Loucy (cell line): ENCODE measurements around the gene BEND7.

Experiments used
- H2AFZ ChIP-seq: fragments of 200-600 bp; sonication (generic); 2 replicates; pipeline ENCODE4 v1.6.0; 2016; ENCODE audit warnings: antibody characterized with exemption, mild to moderate bottlenecking, low read length, moderate library complexity
- H3F3A ChIP-seq: fragments of 200-600 bp; 2 replicates; pipeline ENCODE4 v1.6.0; 2016; ENCODE audit warnings: antibody characterized with exemption, low read depth, mild to moderate bottlenecking
- H3K27me3 ChIP-seq: fragments of 200-600 bp; sonication (generic); 2 replicates; pipeline ENCODE4 v1.6.1; 2014; ENCODE audit warnings: low read length, mild to moderate bottlenecking; ENCODE audit not compliant: insufficient read depth, poor library complexity, severe bottlenecking
- H3K36me3 ChIP-seq: fragments of 200-600 bp; sonication (generic); 2 replicates; pipeline ENCODE4 v1.6.1; 2016; ENCODE audit warnings: low read length; ENCODE audit not compliant: insufficient read depth
- H3K4me1 ChIP-seq: fragments of 200-600 bp; sonication (generic); 2 replicates; pipeline ENCODE4 v1.5.1; 2014; ENCODE audit warnings: low read length, mild to moderate bottlenecking; ENCODE audit not compliant: insufficient read depth, poor library complexity, severe bottlenecking
- H3K4me2 ChIP-seq: fragments of 200-600 bp; sonication (generic); 2 replicates; pipeline ENCODE4 v1.6.0; 2014; ENCODE audit warnings: antibody characterized with exemption, low read length, low read depth, mild to moderate bottlenecking; ENCODE audit not compliant: poor library complexity, severe bottlenecking
- H3K4me3 ChIP-seq: fragments of 200-600 bp; sonication (generic); 2 replicates; pipeline ENCODE4 v1.5.1; 2014; ENCODE audit warnings: low read length, mild to moderate bottlenecking, mixed read lengths; ENCODE audit not compliant: poor library complexity, severe bottlenecking
- H3K79me2 ChIP-seq: fragments of 200-600 bp; sonication (generic); 2 replicates; pipeline ENCODE4 v1.6.1; 2014; ENCODE audit warnings: low read length; ENCODE audit not compliant: insufficient read depth
- H3K9ac ChIP-seq: fragments of 200-600 bp; sonication (generic); 2 replicates; pipeline ENCODE4 v1.6.0; 2014; ENCODE audit warnings: mild to moderate bottlenecking, low read depth, low read length, moderate library complexity; ENCODE audit not compliant: poor library complexity, severe bottlenecking
- H3K9me2 ChIP-seq: fragments of 200-600 bp; sonication (generic); replicated peaks from 2 replicates; pipeline ENCODE4 v1.6.1; 2016; ENCODE audit warnings: low read depth, low read length, mixed read lengths
- H3K9me3 ChIP-seq: fragments of 200-600 bp; sonication (generic); 2 replicates; pipeline ENCODE4 v1.6.1; 2014; ENCODE audit warnings: mild to moderate bottlenecking, antibody characterized with exemption, low read length, low read depth; ENCODE audit not compliant: insufficient read depth
- H4K20me1 ChIP-seq: fragments of 200-600 bp; sonication (generic); 2 replicates; pipeline ENCODE4 v1.6.0; 2014; ENCODE audit warnings: antibody characterized with exemption, low read length, mild to moderate bottlenecking; ENCODE audit not compliant: insufficient read depth, poor library complexity, severe bottlenecking
- EZH2phosphoT487 ChIP-seq: fragments of 200-600 bp; IDR thresholded peaks from 2 replicates; pipeline ENCODE4 v1.6.1; 2018; ENCODE audit warnings: antibody characterized with exemption, mild to moderate bottlenecking, moderate library complexity, borderline replicate concordance

The BEND7 gene

GRCh38 chr10:13392701-13393100, 136.1 kb downstream of the BEND7 start:
- Histone ChIP-seq H3K79me2 (no peaks in the 10 kb centered on the region), H3K4me3 (no peak overlapping the region), H4K20me1 (no peaks in the 10 kb centered on the region), H3K4me2 (no peak overlapping the region), H3K27me3 (no peaks in the 10 kb centered on the region), H3K9me2 (no peaks in the 10 kb centered on the region), H3K9me3 (no peaks in the 10 kb centered on the region), H3F3A (no peaks in the 10 kb centered on the region), H2AFZ (no peak overlapping the region), H3K9ac (no peak overlapping the region), H3K36me3 (no peaks in the 10 kb centered on the region), H3K4me1 (no peaks in the 10 kb centered on the region)
- no peak for TF ChIP-seq EZH2phosphoT487
